Amygdala (tissue), 56 donors: Measurements from ENCODE around the gene ARID3A.
"Not testable (repeated sequence)": the region's sequence is repeated elsewhere in the genome, so short reads cannot be mapped to it uniquely, and the experiment has no call there.

ENCODE experiments used
- DNase-seq, 56 donors: peaks; one replicate each; lab custom pipeline; 2025; lab: John Stamatoyannopoulos, UW

The ARID3A gene

GRCh38 chr19:1011831-1012333 lies 86.0 kb downstream of the ARID3A start:
- no peak for DNase-seq

- no peak for DNase-seq
Measured at GRCh38 chr19:1012334-1012733, 86.5 kb downstream of the ARID3A start.

- DNase-seq, result no peak
Measured at GRCh38 chr19:1013218-1013617, 87.4 kb downstream of the ARID3A start.

- DNase-seq, result no peak
Measured at GRCh38 chr19:1014161-1015060, 88.6 kb downstream of the ARID3A start.

- no peak for DNase-seq
Measured at GRCh38 chr19:1015061-1015781, 89.4 kb downstream of the ARID3A start.

GRCh38 chr19:1015782-1016646 lies 90.2 kb downstream of the ARID3A start:
- DNase-seq, result no peak

GRCh38 chr19:1016647-1017114 lies 90.8 kb downstream of the ARID3A start:
- DNase-seq, result no peak

GRCh38 chr19:1017115-1017905 lies 91.5 kb downstream of the ARID3A start:
- peak in 1 of 56 donors; percentile 9 for DNase-seq

- DNase-seq, result no peak
Measured at GRCh38 chr19:1017906-1018305, 92.1 kb downstream of the ARID3A start.

- DNase-seq, result no peak
Measured at GRCh38 chr19:1018393-1018792, 92.6 kb downstream of the ARID3A start.

- DNase-seq, result no peak
Measured at GRCh38 chr19:1018932-1019615, 93.2 kb downstream of the ARID3A start.

- DNase-seq, result no peak
Measured at GRCh38 chr19:1019616-1019961, 93.8 kb downstream of the ARID3A start.

- DNase-seq, result peak in 12 of 56 donors; percentile 19 to 62 (median 48)
Measured at GRCh38 chr19:1019980-1020867, 94.4 kb downstream of the ARID3A start.

GRCh38 chr19:1020868-1021425 lies 95.1 kb downstream of the ARID3A start, which contains the start of gene TMEM259:
Gene TMEM259, minus strand, starts transcription at chr19:1021123. Its CDS starts 127 bp downstream, at chr19:1020996.
- DNase-seq, result peak; percentile 53 to 98 (median 94)

- not testable (repeated sequence) for DNase-seq
Measured at GRCh38 chr19:1023883-1024188, 98.0 kb downstream of the ARID3A start.

GRCh38 chr19:1025080-1025479 lies 99.2 kb downstream of the ARID3A start:
- DNase-seq, result not testable (repeated sequence)
